Upper lobe of right lung (tissue), 1 donor: Measurements from ENCODE around the gene AMFR. TPM values are rescaled to one million over a fixed set of nuclear protein-coding genes. Genes with fewer than 3 reads are reported as not detected.

Experiments used
- ATAC-seq: fragments of 200-7000 bp; cut with Tn5 transposase; one replicate; pipeline ENCODE4 v1.9.1; 2020; ENCODE audit warnings: mild to moderate bottlenecking, moderate library complexity
- DNase-seq: peaks from one replicate; pipeline ENCODE4 v3.0.0-alpha.2; 2020
- H3K27ac ChIP-seq: fragments of 200-600 bp; one replicate; pipeline ENCODE4 v1.8.0; 2022
- H3K27me3 ChIP-seq: fragments of 200-600 bp; one replicate; pipeline ENCODE4 v1.8.0; 2022; ENCODE audit warnings: mild to moderate bottlenecking
- H3K36me3 ChIP-seq: fragments of 200-600 bp; one replicate; pipeline ENCODE4 v1.8.0; 2022
- H3K4me1 ChIP-seq: fragments of 200-600 bp; one replicate; pipeline ENCODE4 v1.8.0; 2022
- H3K4me3 ChIP-seq: fragments of 200-600 bp; one replicate; pipeline ENCODE4 v1.8.0; 2022; ENCODE audit warnings: mild to moderate bottlenecking
- H3K9me3 ChIP-seq: fragments of 200-600 bp; one replicate; pipeline ENCODE4 v1.8.0; 2022
- CTCF ChIP-seq: fragments of 200-600 bp; IDR thresholded peaks from one replicate; pipeline ENCODE4 v1.8.0; 2022; ENCODE audit warnings: antibody characterized with exemption
- intact Hi-C: fragments of 100-400 bp; cut with DNase I; formaldehyde crosslinking; loops from one replicate; pipeline ENCODE4 v1.11.0; 2022
- total RNA-seq: library from RNA; stranded (reverse); fragmentation: NEBNext Ultra II Directional; extraction: Animal tissue kit (Norgen Biotek cat#: 25700); gene quantifications from one replicate; pipeline ENCODE4 v1.2.1, GENCODE V29; 2021
- donor health status: DM: no; HTN: yes; CAD: no; lungs with severe emphysema.

The AMFR gene
- total RNA-seq, 1 donor from 2014 or later, result 89.8 TPM

DNA sequence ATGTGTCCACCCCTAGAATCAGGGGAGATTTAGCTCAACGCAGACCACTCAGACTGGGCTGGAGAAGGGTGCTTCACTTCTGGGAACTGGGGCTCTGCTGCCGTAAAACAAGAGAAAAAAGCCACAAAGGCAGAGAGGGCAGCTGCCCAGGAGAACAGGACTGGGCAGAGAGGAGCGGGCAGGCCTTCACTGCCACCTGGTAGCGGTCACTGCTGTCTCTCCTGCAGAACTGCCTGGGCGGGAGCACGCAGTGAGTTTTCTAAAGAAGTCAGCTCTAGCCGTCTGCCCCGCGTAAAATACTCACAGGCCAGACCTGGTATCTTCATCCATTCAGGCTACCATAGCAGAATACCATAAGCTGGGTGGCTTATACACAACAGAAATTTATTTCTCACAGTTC lies 103.8 kb downstream of the AMFR start:
- Histone ChIP-seq H3K9me3 (no peaks in the 10 kb centered on the region), H3K4me3 (no peak overlapping the region), H3K27ac (no peak overlapping the region), H3K27me3 (no peaks in the 10 kb centered on the region), H3K36me3 (no peaks in the 10 kb centered on the region), H3K4me1 (peaks cover 5% of the 10 kb centered on the region)
- ATAC-seq (no peak), DNase-seq (no peak)
- no peak for TF ChIP-seq CTCF
- intact Hi-C loops, result no loop called here

GRCh38 chr16:56320811-56321558 lies 104.4 kb downstream of the AMFR start:
- intact Hi-C loops, result no loop called here
- no peak for TF ChIP-seq CTCF
- H3K27ac ChIP-seq, result no peak overlapping the region
- no peaks in the 10 kb centered on the region for H3K9me3 ChIP-seq
- no peaks in the 10 kb centered on the region for H3K27me3 ChIP-seq
- peaks cover 5% of the 10 kb centered on the region for H3K4me1 ChIP-seq
- H3K4me3 ChIP-seq, result no peak overlapping the region
- H3K36me3 ChIP-seq, result no peaks in the 10 kb centered on the region
- DNase-seq, result no peak
- no peak for ATAC-seq

- Histone ChIP-seq H3K27me3 (no peaks in the 10 kb centered on the region), H3K9me3 (no peaks in the 10 kb centered on the region), H3K36me3 (no peaks in the 10 kb centered on the region), H3K4me3 (no peak overlapping the region), H3K4me1 (peaks cover 5% of the 10 kb centered on the region), H3K27ac (no peak overlapping the region)
- DNase-seq (no peak), ATAC-seq (no peak)
- intact Hi-C loops, result no loop called here
- TF ChIP-seq CTCF, result no peak
Observed at GRCh38 chr16:56320056-56320455, 105.3 kb downstream of the AMFR start.

DNA sequence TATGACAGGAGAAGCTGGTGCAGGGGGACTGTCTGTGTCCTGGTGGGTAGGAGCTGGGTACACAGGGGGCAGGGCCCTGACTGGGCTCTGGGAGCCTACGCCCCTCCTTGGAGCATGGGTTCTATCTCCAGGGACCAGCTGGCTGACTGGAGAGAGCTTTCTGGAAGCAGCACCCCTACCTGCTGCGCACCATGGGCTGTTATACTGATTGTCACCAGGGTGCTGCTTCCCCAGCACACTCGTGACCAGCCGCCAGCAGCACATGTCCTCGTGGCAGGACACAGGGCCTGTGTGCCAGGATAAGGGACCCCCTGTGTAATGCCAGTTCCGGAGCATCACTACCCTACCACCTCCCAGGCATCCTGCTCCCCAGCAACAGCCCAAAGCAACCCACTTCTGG lies 106.0 kb downstream of the AMFR start:
- intact Hi-C loops, result no loop called here
- Histone ChIP-seq H3K27ac (no peak overlapping the region), H3K36me3 (no peaks in the 10 kb centered on the region), H3K27me3 (no peaks in the 10 kb centered on the region), H3K9me3 (no peaks in the 10 kb centered on the region), H3K4me1 (peaks cover 5% of the 10 kb centered on the region), H3K4me3 (no peak overlapping the region)
- no peak for TF ChIP-seq CTCF
- no peak for ATAC-seq
- no peak for DNase-seq

- ATAC-seq, result no peak
Observed at GRCh38 chr16:56318827-56319140, 106.6 kb downstream of the AMFR start.

More at GRCh38 chr16:56318827-56319140, 106.6 kb downstream of the AMFR start:
- intact Hi-C loops, result no loop called here
- DNase-seq, result no peak
- no peak for TF ChIP-seq CTCF
- Histone ChIP-seq H3K4me1 (peaks cover 5% of the 10 kb centered on the region), H3K4me3 (no peak overlapping the region), H3K9me3 (no peaks in the 10 kb centered on the region), H3K27me3 (no peaks in the 10 kb centered on the region), H3K27ac (no peak overlapping the region), H3K36me3 (no peaks in the 10 kb centered on the region)
